ENCODE results near the gene TMEM42. TPM values are rescaled to one million over a fixed set of nuclear protein-coding genes. Genes with fewer than 3 reads are reported as not detected.

Gene TMEM42
- total RNA-seq, 4 donors from 2014 or later = 15.9 to 27.2 (median 20.8) TPM

DNA sequence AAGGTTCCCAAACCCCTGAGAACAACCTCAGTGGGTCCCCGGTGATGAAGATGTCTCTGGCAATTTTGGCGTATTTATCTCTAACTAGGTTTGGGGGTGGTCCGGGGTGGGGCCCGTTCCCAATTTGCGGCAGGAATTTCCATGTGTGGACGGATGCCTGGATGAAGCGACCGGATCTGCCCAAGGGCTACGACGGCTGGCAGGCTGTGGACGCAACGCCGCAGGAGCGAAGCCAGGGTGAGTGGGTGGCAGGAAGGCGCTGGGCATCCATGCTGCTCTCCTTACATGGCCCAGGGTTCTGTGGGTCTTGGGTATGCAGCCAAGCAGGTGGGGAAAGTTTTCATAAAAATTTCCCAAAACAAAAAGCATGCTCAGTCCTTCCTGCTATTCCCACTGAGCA is 42.0 kb downstream of the TMEM42 start:
- WGBS = 69% methylated on average over 15 of the region's 15 CpGs
- Histone ChIP-seq H3K4me3 (no peak overlapping the region), H3K4me1 (peaks cover 5% of the 10 kb centered on the region), H3K9me3 (no peaks in the 10 kb centered on the region), H3K27ac (no peak overlapping the region), H3K27me3 (peaks cover 24% of the 10 kb centered on the region), H3K36me3 (no peaks in the 10 kb centered on the region)
- DNase-seq (ENCODE audit: low spot score in 2 of 2) = no peak
- TF ChIP-seq EP300 (IDR thresholded peaks at IDR 0.05) (no peak), POLR2A (IDR thresholded peaks at IDR 0.05) (no peak), POLR2AphosphoS5 (IDR thresholded peaks at IDR 0.05) (no peak)
- TF ChIP-seq, protein P1, sequence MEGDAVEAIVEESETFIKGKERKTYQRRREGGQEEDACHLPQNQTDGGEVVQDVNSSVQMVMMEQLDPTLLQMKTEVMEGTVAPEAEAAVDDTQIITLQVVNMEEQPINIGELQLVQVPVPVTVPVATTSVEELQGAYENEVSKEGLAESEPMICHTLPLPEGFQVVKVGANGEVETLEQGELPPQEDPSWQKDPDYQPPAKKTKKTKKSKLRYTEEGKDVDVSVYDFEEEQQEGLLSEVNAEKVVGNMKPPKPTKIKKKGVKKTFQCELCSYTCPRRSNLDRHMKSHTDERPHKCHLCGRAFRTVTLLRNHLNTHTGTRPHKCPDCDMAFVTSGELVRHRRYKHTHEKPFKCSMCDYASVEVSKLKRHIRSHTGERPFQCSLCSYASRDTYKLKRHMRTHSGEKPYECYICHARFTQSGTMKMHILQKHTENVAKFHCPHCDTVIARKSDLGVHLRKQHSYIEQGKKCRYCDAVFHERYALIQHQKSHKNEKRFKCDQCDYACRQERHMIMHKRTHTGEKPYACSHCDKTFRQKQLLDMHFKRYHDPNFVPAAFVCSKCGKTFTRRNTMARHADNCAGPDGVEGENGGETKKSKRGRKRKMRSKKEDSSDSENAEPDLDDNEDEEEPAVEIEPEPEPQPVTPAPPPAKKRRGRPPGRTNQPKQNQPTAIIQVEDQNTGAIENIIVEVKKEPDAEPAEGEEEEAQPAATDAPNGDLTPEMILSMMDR (IDR thresholded peaks at IDR 0.05) = no peak

DNA sequence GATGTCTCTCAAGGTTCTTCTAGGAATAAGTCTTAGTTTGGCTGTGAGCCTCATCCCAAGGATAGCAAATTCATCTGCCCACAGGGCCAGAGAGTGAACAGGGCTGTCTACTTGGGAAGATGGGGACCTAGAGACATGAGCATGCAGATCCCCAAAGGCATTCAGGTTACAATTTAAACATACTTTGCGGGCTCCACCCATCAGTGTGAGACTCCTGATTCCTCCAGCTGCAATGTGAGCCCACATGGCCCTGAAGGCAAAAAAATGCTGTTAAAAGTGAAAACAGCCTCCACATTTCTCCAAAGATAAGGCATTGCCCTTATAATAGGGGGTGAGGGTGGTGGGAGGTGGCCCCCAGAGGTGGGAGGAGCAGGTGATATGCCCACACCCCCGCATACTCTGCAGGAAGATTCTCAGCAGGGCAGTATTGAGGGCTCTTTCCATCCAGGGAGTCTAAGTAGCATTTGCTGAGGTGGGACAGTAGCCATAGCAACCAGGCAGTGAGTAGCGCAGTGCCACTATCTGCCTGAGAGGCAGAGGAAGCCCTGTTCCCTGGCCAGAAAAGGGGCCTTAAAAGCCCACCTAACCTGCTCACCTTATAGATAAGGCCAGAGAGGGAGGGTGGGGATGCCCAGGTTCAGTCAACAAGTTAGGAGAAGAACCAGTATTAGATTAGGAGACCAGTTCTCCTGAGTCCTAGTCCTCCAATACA is 43.9 kb downstream of the TMEM42 start:
- no peak overlapping the region for H3K4me3 ChIP-seq
- H3K27me3 ChIP-seq = peaks cover 19% of the 10 kb centered on the region
- no peak overlapping the region for H3K27ac ChIP-seq
- 67% methylated on average over 3 of the region's 3 CpGs for WGBS
- H3K4me1 ChIP-seq = no peaks in the 10 kb centered on the region
- no peaks in the 10 kb centered on the region for H3K9me3 ChIP-seq
- H3K36me3 ChIP-seq = no peaks in the 10 kb centered on the region
- no peak for DNase-seq (ENCODE audit: low spot score in 2 of 2)
- no peak for TF ChIP-seq EP300 (IDR thresholded peaks at IDR 0.05)
- no peak for TF ChIP-seq POLR2AphosphoS5 (IDR thresholded peaks at IDR 0.05)
- TF ChIP-seq, protein P1 (IDR thresholded peaks at IDR 0.05) = no peak
- no peak for TF ChIP-seq POLR2A (IDR thresholded peaks at IDR 0.05)

DNA sequence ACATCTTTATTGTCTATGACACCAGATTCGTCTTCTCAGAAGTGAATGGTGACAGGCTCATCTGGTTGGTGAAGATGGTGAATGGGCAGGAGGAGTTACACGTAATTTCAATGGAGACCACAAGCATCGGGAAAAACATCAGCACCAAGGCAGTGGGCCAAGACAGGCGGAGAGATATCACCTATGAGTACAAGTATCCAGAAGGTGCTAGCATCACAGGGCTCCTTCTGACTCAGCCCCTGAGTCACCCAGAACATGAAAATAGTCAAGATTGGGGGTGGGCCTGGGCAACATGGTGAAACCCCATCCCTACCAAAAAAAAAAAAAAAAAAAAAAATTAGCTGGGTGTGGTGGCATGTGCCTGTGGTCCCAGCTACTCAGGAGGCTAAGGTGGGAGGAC is 45.3 kb downstream of the TMEM42 start:
- Histone ChIP-seq H3K4me3 (no peak overlapping the region), H3K27me3 (peaks cover 9% of the 10 kb centered on the region), H3K27ac (no peak overlapping the region), H3K4me1 (no peaks in the 10 kb centered on the region), H3K9me3 (no peaks in the 10 kb centered on the region), H3K36me3 (no peaks in the 10 kb centered on the region)
- no peak for TF ChIP-seq EP300 (IDR thresholded peaks at IDR 0.05)
- TF ChIP-seq POLR2AphosphoS5 (IDR thresholded peaks at IDR 0.05) = no peak
- TF ChIP-seq, protein P1 (IDR thresholded peaks at IDR 0.05) = no peak
- TF ChIP-seq POLR2A (IDR thresholded peaks at IDR 0.05) = no peak
- WGBS = 67% methylated on average over 4 of the region's 4 CpGs
- DNase-seq (ENCODE audit: low spot score in 2 of 2) = no peak

DNA sequence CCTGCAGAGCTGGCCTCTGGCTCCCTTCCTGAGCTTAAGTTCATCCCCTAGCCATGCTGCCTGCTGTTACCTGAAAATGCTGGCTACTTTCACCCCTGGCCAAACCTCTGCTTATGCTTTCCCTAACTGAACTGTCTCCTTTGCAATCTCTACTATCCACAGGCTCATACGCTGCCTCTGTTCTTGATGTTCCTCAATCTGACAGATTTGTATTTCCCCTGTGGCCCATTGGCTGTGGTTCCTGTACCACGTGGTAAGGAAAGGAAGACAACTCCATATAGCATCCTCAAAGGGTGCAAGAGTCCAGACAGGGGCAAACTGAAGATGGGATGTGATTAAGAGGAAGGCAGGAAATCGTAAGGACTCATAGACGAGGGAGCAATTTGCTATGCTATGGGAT is 45.9 kb downstream of the TMEM42 start:
- Histone ChIP-seq H3K27ac (no peak overlapping the region), H3K27me3 (peaks cover 7% of the 10 kb centered on the region), H3K36me3 (no peaks in the 10 kb centered on the region), H3K4me3 (no peak overlapping the region), H3K9me3 (no peaks in the 10 kb centered on the region), H3K4me1 (no peaks in the 10 kb centered on the region)
- TF ChIP-seq POLR2AphosphoS5 (IDR thresholded peaks at IDR 0.05) = no peak
- no peak for TF ChIP-seq POLR2A (IDR thresholded peaks at IDR 0.05)
- TF ChIP-seq, protein P1 (IDR thresholded peaks at IDR 0.05) = no peak
- TF ChIP-seq EP300 (IDR thresholded peaks at IDR 0.05) = no peak
- no peak for DNase-seq (ENCODE audit: low spot score in 2 of 2)
- WGBS = 75% methylated on average over 4 of the region's 4 CpGs

DNA sequence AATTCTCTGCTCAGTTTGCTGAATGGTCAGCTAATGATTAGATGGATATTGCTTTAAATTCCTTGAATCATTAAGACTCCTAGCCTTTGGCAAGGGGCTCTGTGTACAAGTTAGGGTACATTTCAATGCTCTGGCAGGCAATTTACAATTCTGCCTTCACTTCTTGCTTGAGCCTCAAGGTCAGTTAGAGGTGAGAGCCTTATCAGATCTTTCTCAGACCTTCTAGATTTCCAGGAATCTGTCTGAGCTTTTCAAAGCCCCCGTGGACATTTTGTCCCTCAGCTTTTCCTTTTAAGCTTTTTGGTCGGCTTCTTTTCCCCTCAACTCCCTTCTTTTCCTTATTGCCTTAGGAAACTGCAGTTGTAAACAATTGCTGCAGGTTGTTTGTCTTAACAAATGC is 47.4 kb downstream of the TMEM42 start:
- Histone ChIP-seq H3K27ac (no peak overlapping the region), H3K27me3 (peaks cover 7% of the 10 kb centered on the region), H3K4me3 (no peak overlapping the region), H3K9me3 (no peaks in the 10 kb centered on the region), H3K4me1 (no peaks in the 10 kb centered on the region), H3K36me3 (no peaks in the 10 kb centered on the region)
- TF ChIP-seq POLR2AphosphoS5 (IDR thresholded peaks at IDR 0.05) (no peak), POLR2A (IDR thresholded peaks at IDR 0.05) (no peak), EP300 (IDR thresholded peaks at IDR 0.05) (no peak)
- TF ChIP-seq, protein P1 (IDR thresholded peaks at IDR 0.05) = no peak
- WGBS = 31% methylated on average over 2 of the region's 2 CpGs
- no peak for DNase-seq (ENCODE audit: low spot score in 2 of 2)
